Measurements from ENCODE around the gene PLA2G4C. TPM values are rescaled to one million over a fixed set of nuclear protein-coding genes. Genes with fewer than 3 reads are reported as not detected.
"Not testable (repeated sequence)": the region's sequence is repeated elsewhere in the genome, so short reads cannot be mapped to it uniquely, and the experiment has no call there.

PLA2G4C gene
- total RNA-seq, 4 donors from 2014 or later: 1.4 to 7.6 (median 4.5) TPM

- TF ChIP-seq CTCF (IDR thresholded peaks at IDR 0.05) (no peak), POLR2A (IDR thresholded peaks at IDR 0.05) (no peak)
- no peak for DNase-seq (ENCODE audit: low spot score in 2 of 2)
- intact Hi-C loops (cut with DNase I; ENCODE audit: low total_unique reads): no loop called here
- no peak overlapping the region for H3K4me3 ChIP-seq (ENCODE audit: low read depth, poor library complexity, severe bottlenecking)
- WGBS, 2 donors: 90 to 94% methylated on average over 5 of the region's 5 CpGs
Measured at GRCh38 chr19:48081106-48081505, 29.5 kb downstream of the PLA2G4C start.

GRCh38 chr19:48070177-48070769, 40.3 kb downstream of the PLA2G4C start:
- H3K4me3 ChIP-seq (ENCODE audit: low read depth, poor library complexity, severe bottlenecking); intact Hi-C loops (cut with DNase I; ENCODE audit: low total_unique reads); DNase-seq (ENCODE audit: low spot score in 2 of 2): not testable (repeated sequence)
- 93 to 94% methylated on average over 3 of the region's 3 CpGs for WGBS, 2 donors

GRCh38 chr19:48069435-48069834, 41.2 kb downstream of the PLA2G4C start:
- TF ChIP-seq CTCF (IDR thresholded peaks at IDR 0.05) (no peak), POLR2A (IDR thresholded peaks at IDR 0.05) (no peak)
- intact Hi-C loops (cut with DNase I; ENCODE audit: low total_unique reads): no loop called here
- DNase-seq (ENCODE audit: low spot score in 2 of 2): no peak
- H3K4me3 ChIP-seq (ENCODE audit: low read depth, poor library complexity, severe bottlenecking): no peak overlapping the region
- 72 to 75% methylated on average over 2 of the region's 2 CpGs for whole genome bisulfite sequencing, 2 donors

- intact Hi-C loops (cut with DNase I; ENCODE audit: low total_unique reads): no loop called here
- TF ChIP-seq CTCF (IDR thresholded peaks at IDR 0.05) (no peak), POLR2A (IDR thresholded peaks at IDR 0.05) (no peak)
- no peak overlapping the region for H3K4me3 ChIP-seq (ENCODE audit: low read depth, poor library complexity, severe bottlenecking)
- no peak for DNase-seq (ENCODE audit: low spot score in 2 of 2)
- WGBS, 2 donors: 77 to 84% methylated on average over 2 of the region's 2 CpGs
Measured at GRCh38 chr19:48064509-48064908, 46.1 kb downstream of the PLA2G4C start.

GRCh38 chr19:48061401-48062344, 48.9 kb downstream of the PLA2G4C start:
- no peak for DNase-seq (ENCODE audit: low spot score in 2 of 2)
- WGBS, 2 donors: 63 to 69% methylated on average over 37 of the region's 37 CpGs
- intact Hi-C loops (cut with DNase I; ENCODE audit: low total_unique reads): no loop called here
- no peak overlapping the region for H3K4me3 ChIP-seq (ENCODE audit: low read depth, poor library complexity, severe bottlenecking)
- no peak for TF ChIP-seq POLR2A (IDR thresholded peaks at IDR 0.05)
- TF ChIP-seq CTCF (IDR thresholded peaks at IDR 0.05): no peak

- 89 to 93% methylated on average over 5 of the region's 5 CpGs for WGBS, 2 donors
- H3K4me3 ChIP-seq (ENCODE audit: low read depth, poor library complexity, severe bottlenecking): no peak overlapping the region
- DNase-seq (ENCODE audit: low spot score in 2 of 2): no peak
- no peak for TF ChIP-seq POLR2A (IDR thresholded peaks at IDR 0.05)
- no peak for TF ChIP-seq CTCF (IDR thresholded peaks at IDR 0.05)
- intact Hi-C loops (cut with DNase I; ENCODE audit: low total_unique reads): no loop called here
Measured at GRCh38 chr19:48060381-48060780, 50.2 kb downstream of the PLA2G4C start.
